ENCODE data around the gene STIM2.
"Not testable (repeated sequence)": the region's sequence is repeated elsewhere in the genome, so short reads cannot be mapped to it uniquely, and the experiment has no call there.

DNA sequence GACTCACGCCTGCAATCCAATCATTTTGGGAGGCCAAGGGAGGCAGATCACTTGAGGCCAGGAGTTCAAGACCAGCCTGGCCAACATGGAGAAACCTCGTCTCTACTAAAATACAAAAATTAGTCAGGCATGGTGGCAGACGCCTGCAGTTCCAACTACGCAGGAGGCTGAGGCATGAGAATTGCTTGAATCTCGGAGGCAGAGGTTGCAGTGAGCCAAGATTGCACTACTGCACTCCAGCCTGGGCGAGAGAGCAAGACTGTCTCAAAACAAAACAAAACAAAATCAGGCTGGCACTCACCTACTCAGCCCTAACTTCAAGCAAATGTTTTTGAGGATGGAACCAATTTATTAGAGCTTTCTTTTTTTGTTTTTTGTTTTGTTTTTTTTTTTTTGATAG is 33.3 kb upstream of the STIM2 start:
- not testable (repeated sequence) for TF ChIP-seq FOXM1 (IDR thresholded peaks at IDR 0.05; ENCODE audit: borderline replicate concordance); TARDBP (IDR thresholded peaks at IDR 0.05); CTBP1 (IDR thresholded peaks at IDR 0.05; ENCODE audit: borderline replicate concordance); ARNT (IDR thresholded peaks at IDR 0.05); BHLHE40 (IDR thresholded peaks at IDR 0.05; ENCODE audit: borderline replicate concordance); ZNF384 (IDR thresholded peaks at IDR 0.05); L3MBTL2 (conservative IDR thresholded peaks at IDR 0.05); SUZ12 (IDR thresholded peaks at IDR 0.05); SP1 (IDR thresholded peaks at IDR 0.05)
